Cardiac septum (tissue), 1 donor: ENCODE measurements around the gene CPNE9. TPM values are rescaled to one million over a fixed set of nuclear protein-coding genes. Genes with fewer than 3 reads are reported as not detected.

ENCODE experiments used
- DNase-seq: peaks from one replicate; pipeline ENCODE4 v3.0.0-alpha.2; 2020; ENCODE audit warnings: low spot score
- intact Hi-C: fragments of 100-400 bp; cut with DNase I; formaldehyde crosslinking; loops from one replicate; pipeline ENCODE4 v1.14.0; 2022
- total RNA-seq: library from RNA; stranded (reverse); fragmentation: NEBNext Ultra II Directional; extraction: Animal tissue kit (Norgen Biotek cat#: 25700); gene quantifications from one replicate; pipeline ENCODE4 v1.2.1, GENCODE V29; 2021
- donor health status: DM: no; HTN: no; CAD: no.

CPNE9 gene
- total RNA-seq, 1 donor from 2014 or later: not detected

DNA sequence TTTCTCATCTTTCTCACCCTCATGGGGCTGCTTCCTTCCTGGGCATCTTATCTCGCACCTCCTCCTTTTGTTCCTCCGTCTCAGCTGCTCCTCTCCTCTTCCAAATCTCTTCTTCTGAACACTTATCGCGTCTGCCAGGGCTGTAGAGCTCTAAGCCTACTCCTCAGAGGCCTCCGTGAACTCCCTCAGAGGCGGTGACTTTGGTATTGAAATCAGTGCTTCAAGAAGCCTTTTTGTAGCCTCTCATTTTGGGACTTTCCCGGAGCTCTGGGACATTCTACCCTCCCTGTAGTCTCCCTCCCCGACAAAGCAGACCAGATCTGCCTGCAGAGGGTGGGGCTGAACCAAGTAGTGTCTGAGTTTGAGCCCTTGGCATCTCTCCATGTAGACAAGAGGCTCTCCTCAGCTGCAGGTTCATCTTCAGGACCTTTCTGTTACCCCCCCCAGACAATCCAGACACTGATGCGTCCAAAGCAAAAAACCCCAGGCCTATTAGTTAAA is 17.5 kb upstream of the CPNE9 start:
- intact Hi-C loops: no loop called here
- DNase-seq: no peak

DNA sequence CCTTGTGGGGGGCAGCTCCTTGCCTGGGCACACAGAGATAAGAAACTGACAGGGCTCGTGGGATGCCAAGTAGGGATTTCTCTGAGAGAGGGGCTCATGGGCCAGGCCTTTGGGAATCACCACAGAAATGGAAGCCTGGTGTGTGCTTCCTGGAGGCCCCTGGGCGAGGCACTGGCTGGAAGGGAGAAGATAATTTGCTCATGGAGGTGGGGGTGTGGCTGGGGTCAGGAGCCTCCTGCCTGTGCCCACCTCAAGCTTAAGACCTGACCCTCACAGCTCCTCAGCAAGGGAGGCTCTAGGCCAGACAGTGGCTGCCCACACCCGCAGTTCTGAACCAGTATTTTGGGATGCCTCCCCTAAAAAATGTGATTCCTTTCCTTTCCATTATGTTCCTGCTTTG is 16.9 kb upstream of the CPNE9 start:
- DNase-seq: no peak
- intact Hi-C loops: no loop called here

DNA sequence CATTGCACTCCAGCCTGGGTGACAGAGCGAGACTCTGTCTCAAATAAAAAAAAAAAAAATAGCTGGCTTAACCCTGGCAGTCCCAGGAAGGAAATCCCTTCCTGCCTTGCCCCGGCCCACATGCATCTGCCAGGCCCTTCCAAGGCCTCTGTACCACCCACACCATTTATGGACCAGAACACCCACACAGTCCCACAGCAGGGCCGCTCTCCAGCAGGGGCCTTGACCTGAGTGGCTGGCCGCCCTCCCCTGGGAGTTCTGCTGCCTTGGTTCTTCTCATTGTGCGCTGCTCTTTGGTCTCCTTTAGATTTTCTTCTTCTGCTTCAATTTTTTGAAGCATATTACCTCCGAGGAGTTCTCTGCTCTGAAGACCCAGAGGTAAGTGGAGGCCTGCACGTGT is 16.1 kb upstream of the CPNE9 start:
- intact Hi-C loops: no loop called here
- no peak for DNase-seq

DNA sequence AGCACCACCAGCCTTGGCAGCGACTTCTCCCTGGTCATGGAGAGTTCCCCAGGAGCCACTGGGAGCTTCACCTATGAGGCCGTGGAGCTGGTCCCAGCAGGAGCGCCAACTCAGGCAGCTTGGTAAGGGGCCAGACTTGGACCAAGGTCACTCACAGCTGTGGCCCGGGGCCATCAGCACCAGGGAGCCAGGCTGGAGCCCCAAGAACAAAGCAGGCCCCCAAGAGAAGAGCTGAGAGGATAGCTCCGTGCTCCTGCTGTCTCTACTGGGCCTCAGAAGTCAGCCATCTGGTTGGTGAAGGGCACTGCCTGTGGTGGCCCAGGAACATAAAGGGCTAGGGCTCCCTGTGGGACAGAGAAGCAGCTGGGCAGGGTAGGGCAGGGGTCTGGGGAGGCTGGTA is 14.7 kb upstream of the CPNE9 start:
- DNase-seq: no peak
- intact Hi-C loops: no loop called here

DNA sequence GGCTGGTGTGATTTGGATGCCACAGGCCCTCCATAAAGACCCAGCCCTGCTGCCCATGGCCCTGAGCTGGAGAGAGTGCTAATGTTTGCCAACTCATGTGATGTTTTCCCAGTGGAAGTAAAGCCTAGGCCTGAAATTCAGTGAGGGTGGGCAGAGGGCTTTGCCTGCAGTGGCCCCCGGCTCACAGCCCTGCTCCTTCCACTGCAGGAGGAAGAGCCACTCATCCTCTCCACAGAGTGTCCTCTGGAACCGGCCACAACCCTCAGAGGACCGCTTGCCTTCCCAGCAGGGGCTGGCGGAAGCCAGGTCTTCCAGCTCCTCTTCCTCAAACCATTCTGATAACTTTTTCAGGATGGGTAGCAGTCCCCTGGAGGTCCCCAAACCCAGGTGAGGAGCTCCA is 13.9 kb upstream of the CPNE9 start:
- DNase-seq: no peak
- intact Hi-C loops: no loop called here

DNA sequence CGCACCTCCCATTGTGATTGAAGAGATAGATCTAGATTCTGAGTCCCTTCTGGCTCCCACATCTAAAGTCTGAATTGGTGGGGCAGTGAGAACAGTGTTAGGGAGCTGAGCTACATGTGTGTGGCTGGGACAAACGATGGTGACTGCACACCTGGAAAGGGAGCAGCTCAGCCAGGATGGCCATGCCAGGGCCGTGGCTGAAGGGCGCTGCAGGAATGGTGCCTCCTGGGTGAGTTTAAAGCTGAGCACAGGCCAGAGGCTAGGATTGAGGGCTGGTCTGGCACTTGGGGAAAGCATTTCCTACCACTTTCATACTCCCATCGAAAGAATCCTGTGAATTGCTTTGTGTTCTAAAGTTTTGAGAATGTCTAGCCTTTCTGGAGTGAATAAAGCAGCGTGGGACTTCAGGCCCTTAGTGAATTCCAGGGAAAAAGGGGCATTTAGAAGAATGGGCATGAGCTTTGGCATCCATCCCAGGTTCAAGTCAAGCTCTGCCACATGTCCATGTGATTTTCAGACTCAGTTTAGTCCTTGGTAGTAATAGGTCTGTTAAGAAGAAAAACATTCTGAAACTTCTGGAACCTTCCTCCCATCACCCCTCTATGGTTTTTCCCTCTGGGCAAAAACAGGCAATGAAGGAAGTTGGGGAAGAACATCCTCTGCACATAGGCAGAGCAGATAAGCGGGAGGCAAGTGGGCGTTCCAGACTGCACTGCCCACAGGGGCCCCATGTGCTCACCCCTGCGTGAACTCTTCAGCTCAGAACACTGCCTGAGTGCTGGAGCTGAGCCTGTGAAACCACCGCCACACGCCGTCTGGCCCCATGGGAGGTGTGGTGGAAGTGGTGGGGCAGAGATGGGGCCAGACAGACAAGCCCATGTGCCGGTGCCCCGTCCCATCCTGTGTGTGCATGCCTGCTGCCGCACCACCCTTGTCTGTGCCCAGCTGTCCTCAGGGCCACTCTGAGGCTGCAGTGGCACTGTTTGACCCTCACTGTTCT is 12.9 kb upstream of the CPNE9 start:
- intact Hi-C loops: no loop called here
- DNase-seq: no peak

DNA sequence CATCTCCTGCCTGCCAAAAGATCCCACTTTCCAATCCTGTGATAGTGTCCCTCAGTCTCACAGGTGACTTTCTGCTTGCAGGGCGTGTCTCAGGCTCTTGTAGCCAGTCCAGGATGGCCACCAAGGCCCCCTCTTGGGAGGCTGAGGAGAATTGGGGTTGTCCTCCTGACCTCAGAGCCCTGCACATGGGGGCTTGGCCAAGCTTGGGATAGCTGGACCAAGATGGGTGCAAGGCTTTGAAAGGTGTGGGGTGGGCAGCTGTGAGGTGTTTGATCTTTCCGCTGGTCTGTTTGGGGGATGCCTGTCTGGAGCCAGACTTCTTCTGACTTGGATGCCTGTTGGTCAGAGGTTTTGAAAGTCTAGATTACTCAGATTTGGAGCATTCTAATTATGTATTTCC is 12.0 kb upstream of the CPNE9 start:
- intact Hi-C loops: no loop called here
- DNase-seq: no peak

DNA sequence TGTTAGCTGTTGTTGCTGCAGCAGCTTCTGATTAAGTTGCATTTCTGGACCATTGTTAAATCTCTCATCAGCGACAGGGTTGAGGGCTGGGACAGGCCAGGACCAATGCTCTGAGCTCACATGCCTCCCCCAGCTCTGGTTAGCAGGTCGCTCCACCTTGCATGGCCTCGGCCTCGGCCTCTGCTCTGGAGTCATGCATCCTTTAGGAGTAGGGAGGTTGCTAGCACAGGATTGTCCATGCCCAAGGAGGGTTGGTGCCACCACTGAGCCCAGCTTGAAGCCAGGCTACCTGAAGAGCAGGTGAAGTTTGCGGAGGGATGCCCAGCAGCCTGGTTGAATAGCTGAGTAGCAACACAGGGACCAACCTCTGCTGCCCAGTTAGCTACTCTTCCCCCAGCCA is 11.2 kb upstream of the CPNE9 start:
- DNase-seq: no peak
- intact Hi-C loops: no loop called here

DNA sequence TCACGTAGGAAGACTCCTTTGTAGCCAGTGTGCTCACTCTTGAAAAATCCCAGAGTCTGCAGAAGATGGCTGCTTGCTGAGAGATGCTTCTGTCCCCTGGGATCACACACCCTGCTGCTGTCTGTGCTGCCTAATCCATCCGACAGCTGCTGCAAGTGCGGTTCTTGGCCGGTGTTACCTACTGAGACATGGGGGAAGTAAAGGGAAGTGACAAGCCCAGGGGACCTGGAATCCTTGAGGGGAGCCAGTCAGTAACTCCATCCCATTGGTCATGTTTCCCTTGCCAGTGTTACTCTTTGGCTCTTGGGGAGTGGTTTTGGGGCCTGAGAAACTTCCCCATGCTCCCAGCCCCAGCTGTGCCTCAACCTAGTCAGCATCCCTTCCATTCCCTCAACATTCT is 8.3 kb upstream of the CPNE9 start:
- DNase-seq: no peak
- intact Hi-C loops: no loop called here

DNA sequence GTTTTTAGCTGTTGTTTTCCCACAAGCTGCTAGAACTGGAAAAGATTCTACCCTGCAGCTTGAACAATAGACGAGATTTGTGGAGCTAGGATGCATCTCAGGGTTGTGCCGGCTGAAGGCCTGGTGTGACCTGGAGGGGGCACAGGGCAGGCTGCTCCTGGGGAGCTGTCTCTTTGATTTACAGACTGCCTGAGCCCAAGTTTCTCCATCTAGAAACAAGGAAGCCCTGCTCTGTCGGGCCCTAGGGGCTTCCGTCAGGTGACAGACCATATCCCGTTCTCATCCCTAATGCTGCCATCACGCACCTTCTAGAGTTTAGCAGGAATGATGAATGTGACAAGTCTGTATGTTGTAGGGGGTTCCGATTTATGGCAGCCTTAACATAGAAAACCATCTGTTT is 7.9 kb upstream of the CPNE9 start:
- no peak for DNase-seq
- intact Hi-C loops: no loop called here

DNA sequence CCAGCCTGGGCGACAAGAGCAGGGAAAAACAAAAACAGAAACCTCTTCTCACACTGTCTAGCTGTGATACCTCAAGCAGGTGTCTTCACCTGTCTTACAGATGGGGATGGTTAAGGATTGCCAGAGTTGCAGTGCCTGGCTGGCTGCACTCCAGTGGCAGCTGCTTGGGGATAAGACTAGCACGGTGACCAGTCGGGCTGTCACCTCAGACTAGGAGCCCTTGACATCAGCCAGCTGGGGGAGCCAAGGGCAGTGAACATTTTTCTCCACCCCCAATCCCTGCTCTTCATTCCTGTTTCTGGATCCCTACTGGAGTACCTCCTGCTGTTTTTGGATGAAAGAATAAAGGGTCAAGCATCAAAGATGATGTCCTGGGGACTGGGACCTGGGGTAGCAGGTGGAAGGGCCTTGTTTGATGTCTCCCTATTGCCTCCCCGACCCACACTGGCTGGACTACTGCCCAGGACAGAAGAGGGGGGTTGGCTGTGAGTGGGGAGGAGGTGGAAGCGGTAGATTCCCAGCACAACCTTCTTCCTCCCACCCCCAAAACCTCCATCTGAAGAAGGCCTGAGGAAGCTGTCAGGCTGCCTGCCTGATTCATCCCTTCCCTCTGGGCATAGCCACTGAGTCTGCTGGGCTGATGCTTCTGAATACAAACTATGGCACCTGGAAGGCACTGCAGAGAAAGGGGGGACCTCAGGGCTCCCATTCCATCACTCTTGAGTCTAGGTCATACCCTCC is 7.0 kb upstream of the CPNE9 start:
- intact Hi-C loops: no loop called here
- no peak for DNase-seq

DNA sequence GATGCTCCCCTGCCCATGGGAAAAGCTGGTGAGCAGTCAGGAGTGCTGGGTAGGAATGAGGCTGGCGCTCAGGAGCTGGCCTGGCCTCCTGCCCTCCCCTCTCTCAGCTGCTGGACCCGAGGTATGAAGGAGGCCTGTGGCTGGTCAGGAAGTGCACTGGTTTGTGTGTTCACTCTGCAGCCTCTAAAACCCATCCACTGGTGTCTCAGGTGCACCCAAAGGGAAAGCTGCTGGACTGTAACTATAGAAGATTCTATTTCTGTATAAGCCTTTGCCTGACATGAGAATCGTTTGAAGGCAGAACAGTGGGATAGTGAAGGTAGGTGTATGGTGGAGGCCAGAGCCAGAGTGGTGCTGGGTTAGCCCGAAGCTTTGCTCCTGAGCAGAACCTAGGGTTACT is 5.7 kb upstream of the CPNE9 start:
- intact Hi-C loops: no loop called here
- DNase-seq: no peak

DNA sequence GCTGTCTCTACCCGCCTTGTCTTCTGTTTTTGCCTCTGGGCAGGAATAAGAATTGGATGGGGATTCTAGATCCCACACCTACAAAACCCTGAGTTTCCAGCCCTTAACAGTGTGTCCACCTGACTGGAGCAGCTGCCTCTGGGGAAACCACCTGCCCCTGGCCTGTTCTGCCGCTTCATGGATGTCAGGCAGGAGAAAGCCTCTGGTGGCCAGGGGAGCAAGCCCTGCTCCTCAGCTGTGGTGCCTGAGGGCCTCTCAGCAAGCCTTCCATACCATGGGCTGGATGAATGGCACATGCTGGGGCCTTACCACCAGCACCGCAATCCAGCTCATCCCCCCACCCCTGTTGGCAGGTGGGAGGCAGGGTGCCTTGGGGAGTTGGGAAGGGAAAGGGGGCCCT is 5.3 kb upstream of the CPNE9 start:
- intact Hi-C loops: no loop called here
- no peak for DNase-seq

DNA sequence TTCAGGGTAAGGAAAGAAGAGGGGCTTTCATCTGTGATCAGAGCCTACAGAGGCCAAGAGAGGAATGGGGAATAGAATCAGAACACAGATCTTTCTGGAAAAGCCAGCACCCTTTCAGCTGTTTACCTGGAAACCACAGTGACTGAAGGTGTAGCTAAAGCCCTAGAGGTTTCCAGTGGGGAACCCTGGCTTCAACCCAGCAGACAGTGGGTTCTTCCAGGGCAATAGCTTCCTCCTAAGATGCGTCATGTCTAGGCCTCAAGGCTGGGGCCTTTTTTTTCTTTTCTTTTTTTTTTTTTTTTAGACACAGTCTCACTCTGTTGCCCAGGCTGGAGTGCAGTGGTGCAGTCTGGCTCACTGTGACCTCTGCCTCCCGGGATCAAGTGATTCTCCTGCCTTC is 3.1 kb upstream of the CPNE9 start:
- no peak for DNase-seq
- intact Hi-C loops: no loop called here

DNA sequence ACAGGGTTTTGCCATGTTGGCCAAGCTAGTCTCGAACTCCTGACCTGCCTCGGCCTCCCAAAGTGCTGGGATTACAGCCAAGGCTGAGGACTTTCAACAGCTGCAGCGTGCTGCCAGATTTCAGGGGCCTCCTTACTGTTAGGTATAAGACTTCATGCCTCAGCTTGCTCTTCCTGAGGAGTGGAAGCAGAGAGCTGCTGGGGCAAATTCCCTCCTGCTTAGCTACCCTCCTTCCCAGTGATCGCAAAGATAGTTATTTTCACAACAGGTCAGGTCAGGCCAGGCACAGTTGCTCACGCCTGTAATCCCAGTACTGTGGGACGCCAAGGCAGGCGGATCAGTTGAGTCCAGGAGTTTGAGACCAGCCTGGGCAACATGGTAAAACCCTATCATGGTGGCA is 2.6 kb upstream of the CPNE9 start:
- DNase-seq: no peak
- intact Hi-C loops: no loop called here

DNA sequence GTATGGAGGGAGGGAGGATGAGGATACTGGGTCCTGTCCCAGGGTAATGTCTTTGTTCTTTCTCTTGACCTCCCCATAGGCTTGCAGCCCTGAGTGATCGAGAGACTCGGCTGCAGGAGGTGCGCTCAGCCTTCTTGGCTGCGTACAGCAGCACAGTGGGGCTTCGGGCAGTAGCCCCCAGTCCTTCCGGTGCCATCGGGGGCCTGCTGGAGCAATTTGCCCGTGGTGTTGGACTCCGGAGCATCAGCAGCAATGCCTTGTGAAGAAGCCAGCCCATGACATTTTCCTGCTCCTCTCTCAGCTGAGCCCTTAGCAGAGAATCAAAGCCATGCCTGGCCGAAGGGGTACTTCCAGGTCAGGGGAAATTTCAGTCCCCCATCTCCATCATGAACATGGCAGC is 1.9 kb upstream of the CPNE9 start:
- DNase-seq: no peak
- intact Hi-C loops: no loop called here

DNA sequence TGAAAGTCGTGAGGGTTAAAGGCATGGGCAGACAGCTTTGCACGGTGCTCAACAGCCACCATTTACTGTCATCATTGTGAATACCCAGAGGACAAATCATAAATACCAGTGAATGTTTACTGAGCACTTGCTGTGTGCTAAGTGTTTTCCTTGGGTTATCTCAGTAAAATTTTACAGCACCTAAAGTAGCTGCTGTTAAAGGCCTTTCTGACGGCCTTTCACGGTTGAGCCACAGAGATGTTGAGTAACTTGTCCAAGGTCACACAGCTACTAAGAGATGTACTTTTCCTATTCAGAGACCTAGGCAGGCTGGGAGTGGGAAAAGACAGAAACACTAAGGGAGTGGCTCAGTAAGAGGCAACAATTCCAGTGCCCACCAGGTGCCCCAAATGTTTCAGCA is 393 bp upstream of the CPNE9 start:
- no peak for DNase-seq
- intact Hi-C loops: no loop called here

DNA sequence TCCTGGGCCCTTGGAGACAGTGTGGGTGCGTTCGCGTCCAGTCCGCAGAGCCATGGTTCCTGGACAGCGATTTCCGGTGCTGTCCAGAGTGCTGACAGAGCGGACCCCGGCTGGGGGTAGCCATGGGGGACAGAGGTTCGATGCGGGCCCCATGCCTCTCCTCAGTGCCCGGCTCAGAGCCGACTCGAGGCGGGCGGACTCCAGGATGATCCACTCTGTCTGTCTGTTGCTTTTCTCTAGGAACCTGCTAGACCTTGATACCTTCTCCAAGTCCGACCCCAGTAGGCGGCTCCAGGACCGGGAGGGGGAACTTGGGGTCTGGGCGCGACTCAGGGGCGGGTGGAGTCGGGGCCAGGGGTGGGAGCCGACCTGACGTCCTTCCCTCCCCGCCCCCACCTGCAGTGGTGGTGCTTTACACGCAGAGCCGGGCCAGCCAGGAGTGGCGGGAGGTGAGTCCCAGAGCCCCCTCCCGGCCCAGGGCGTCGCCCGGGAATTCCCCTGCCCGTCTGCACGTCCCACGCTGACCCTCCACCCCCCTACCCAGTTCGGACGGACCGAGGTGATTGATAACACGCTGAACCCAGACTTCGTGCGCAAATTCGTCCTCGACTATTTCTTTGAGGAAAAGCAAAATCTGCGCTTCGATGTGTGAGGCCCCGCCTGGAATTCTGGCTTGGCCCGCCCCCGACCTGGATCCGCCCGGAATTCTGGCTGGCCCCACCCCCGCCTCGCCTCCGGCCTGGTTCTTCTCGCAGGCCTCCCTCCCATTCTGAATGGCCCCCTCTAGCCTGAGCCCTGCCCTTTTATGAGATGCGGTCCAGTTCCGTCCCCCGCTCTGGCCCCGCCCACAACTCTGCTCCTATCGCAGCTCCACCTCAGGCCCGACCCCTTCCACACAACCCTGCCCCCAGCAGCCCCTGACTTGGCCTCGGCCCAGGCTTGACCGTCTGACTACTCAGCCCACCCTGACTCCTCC is 1.0 kb downstream of the CPNE9 start:
- intact Hi-C loops: no loop called here
- DNase-seq: no peak

DNA sequence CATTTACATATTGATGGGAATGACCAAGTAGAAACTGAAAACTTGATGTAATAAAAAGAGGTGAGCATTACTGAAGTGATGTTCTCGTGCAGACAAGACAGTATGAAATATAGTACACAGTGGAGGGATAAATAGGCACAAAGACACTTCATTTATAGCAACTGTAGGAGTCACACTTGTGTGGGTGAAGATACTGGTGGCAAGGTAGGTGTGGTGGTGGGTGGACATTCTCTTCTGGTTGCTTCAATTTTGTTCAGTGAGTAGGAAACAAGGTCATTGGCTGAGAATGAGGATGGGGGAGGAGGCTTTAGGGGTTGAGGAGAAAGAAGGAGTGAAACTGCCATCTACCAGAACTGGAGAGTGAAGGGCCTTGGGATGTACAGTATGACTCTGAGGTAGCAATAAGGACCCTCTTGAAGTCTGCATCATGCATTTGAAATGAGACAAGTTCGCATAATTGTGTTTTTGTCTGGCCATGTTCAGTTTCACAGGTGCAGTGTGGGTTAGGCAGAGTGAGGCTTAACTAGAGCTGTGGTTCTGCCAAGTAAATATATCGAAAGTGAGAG is 6.6 kb downstream of the CPNE9 start:
- intact Hi-C loops: loop anchor here (10.0 kb wide), 1 partner anchor 515 kb away; no protein-coding TSS in a partner anchor
- no peak for DNase-seq
